Endometrial microvascular endothelial cells (primary cell): ENCODE results near the gene NUPR1. TPM values are rescaled to one million over a fixed set of nuclear protein-coding genes. Genes with fewer than 3 reads are reported as not detected.
"Not testable (repeated sequence)": the region's sequence is repeated elsewhere in the genome, so short reads cannot be mapped to it uniquely, and the experiment has no call there.

Experiments
- in situ Hi-C: cut with HindIII; loops from 2 replicates; pipeline ENCODE4 v1.10.0; 2017; ENCODE audit warnings: low sequenced_read_pairs, low pct_unique_long_range_greater_than_20kb; ENCODE audit errors: inconsistent ontology term
- total RNA-seq: library from RNA; depleted of rRNA; stranded (reverse); fragments of >200 nt; gene quantifications from one replicate; pipeline ENCODE4 v1.2.3, GENCODE V29; 2015; ENCODE audit errors: inconsistent ontology term

Gene NUPR1
- total RNA-seq, 1 donor from 2014 or later, result 0.56 TPM

GRCh38 chr16:28531777-28532744 lies 6.7 kb downstream of the NUPR1 start:
- in situ Hi-C loops, result no loop called here

- in situ Hi-C loops, result no loop called here
Measured at GRCh38 chr16:28529124-28529523, 9.7 kb downstream of the NUPR1 start.

DNA sequence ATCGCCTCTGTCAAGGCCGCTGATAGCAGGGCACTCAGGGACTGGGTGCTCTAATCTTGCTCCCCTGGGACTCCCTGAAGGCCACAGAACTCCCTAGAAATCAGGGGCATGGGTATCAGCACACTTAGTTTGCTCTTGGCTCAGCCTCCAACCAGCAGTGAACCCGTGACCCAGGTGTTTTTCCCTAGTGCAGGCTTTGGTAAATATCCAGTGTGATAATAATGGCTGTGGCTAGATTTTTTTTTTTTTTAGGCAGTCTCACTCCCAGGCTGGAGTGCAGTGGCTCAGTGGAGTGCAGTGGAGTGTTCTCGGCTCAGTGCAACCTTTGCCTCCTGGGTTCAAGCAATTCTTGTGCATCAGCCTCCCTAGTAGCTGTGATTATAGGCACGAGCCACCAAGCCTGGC lies 10.3 kb downstream of the NUPR1 start:
- in situ Hi-C loops, result no loop called here

DNA sequence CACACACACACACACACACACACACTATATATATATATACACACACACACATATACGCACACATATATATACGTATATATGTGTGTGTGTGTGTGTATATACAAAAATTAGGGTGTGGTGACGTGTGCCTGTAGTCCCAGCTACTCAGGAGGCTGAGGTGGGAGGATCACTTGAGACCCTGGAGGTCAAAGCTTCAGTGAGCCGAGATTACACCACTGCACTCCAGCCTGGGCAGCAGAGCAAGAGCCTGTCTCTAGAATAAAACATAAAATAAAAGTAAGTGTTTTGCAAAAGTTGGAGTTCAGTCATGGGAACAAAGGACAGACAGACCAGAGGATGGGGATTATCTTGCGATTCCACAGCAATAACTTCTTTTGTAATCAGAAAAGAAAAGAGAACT lies 10.8 kb downstream of the NUPR1 start:
- in situ Hi-C loops, result no loop called here

- in situ Hi-C loops, result not testable (repeated sequence)
Measured at GRCh38 chr16:28527100-28527785, 11.5 kb downstream of the NUPR1 start.

DNA sequence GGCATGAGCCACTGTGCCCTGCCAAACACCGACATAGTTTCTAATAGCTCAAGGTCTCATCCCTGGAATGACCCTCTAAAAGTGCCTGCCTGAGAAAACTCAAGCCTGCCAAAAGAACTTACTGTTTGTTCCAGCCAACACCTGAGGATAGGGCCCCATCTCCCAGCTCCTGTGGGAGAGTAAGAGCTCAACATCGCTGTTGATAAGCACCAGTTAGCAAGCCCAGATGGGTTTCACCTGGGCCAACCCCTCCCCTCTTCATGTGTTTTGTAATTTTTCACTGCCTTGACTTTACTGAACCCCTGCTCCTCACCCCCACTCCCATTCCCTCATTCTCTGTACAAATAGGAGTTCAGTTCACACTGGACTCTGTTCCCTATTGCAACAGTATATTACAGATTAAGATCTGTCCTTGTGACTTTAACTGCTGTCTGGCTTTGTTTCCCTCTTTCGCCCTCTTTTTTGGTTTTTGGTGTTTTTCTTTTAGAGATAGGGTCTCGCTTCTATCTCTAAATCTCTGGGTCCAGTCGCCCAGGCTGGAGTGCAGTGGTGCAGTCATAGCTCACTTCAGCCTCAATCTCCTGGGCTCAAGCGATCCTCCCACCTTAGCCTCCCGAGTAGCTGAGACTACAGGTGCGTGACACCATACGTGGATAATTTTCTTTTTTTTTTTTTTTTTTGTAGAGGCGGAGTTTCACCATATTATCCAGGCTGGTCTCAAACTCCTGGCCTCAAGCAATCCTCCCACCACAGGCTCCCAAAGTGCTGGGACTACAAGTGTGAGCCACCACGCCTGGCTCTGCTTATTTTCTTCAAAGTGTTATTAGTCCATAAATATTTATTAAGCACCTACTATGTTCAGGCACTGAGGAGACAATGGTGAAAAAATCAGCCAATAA lies 12.3 kb downstream of the NUPR1 start:
- in situ Hi-C loops, result no loop called here

GRCh38 chr16:28524681-28525171 lies 14.0 kb downstream of the NUPR1 start:
- in situ Hi-C loops, result no loop called here

GRCh38 chr16:28522792-28523191 lies 16.0 kb downstream of the NUPR1 start:
- in situ Hi-C loops, result no loop called here

- in situ Hi-C loops, result no loop called here
Measured at GRCh38 chr16:28521436-28521835, 17.3 kb downstream of the NUPR1 start.

DNA sequence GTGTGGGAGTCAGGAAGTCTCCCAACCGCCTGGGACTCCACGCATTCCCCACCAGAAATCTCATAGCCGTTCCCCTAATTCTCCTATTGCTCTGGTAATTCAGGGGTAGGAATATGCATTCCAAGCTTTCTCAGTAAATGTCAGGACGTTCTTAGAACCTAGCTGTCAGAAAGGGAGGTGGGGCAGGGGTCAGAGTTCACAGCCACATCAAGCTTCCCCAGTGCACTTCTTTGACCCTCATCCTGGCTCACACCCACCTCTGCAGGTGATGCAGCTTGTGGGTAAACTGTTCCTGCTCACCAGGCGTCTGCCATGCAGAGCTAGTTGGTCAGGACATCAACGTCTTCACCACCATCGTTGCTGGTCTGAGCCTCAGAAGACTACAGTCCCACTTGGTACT lies 18.1 kb downstream of the NUPR1 start:
- in situ Hi-C loops, result no loop called here

GRCh38 chr16:28514246-28514645 lies 24.5 kb downstream of the NUPR1 start:
- in situ Hi-C loops, result no loop called here

GRCh38 chr16:28513484-28514181 lies 25.1 kb downstream of the NUPR1 start:
- in situ Hi-C loops, result no loop called here

DNA sequence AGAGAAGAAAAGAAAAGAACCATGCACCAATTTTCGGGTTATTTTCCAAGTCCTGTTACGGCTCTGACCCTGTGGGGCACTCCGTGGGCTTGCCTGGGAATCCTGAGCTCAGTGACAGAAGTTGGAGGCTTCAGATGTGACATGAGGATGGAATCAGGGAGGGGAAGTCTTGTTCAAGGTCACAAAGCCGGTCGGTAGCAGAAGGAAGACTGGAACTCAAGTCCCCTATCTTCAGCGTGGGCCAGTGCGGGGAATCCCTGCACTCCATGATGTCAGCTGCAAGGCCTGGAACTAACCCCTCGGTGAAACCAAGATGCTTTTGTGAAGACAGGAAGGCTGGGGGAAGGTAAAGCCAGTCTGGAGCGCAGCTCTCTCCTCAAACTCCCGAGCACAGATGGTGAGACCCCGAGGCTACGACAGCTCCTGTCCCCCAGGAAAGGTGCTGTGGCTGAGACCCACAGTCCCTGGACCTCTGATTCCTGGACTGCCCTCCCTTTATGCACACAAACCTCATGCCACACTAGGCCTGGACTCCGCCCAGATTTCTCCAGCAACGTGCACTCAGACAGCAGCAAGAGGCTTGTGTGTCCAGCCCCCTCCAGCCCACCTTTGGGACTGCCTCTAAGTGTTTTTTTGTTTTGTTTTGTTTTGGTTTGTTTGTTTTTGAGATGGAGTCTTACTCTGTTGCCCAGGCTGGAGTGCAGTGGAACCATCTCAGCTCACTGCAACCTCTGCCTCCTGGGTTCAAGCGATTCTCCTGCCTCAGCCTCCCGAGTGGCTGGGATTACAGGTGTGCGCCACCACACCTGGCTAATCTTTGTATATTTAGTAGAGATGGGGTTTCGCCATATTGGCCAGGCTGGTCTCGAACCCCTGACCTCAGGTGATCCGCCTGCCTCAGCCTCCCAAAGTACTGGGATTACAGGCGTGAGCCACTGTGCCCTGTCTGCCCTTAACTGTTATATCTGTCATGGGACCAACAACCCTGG lies 26.7 kb downstream of the NUPR1 start:
- in situ Hi-C loops, result no loop called here

GRCh38 chr16:28511031-28511430 lies 27.7 kb downstream of the NUPR1 start:
- in situ Hi-C loops, result no loop called here

- in situ Hi-C loops, result no loop called here
Measured at GRCh38 chr16:28505489-28506137, 33.2 kb downstream of the NUPR1 start.

DNA sequence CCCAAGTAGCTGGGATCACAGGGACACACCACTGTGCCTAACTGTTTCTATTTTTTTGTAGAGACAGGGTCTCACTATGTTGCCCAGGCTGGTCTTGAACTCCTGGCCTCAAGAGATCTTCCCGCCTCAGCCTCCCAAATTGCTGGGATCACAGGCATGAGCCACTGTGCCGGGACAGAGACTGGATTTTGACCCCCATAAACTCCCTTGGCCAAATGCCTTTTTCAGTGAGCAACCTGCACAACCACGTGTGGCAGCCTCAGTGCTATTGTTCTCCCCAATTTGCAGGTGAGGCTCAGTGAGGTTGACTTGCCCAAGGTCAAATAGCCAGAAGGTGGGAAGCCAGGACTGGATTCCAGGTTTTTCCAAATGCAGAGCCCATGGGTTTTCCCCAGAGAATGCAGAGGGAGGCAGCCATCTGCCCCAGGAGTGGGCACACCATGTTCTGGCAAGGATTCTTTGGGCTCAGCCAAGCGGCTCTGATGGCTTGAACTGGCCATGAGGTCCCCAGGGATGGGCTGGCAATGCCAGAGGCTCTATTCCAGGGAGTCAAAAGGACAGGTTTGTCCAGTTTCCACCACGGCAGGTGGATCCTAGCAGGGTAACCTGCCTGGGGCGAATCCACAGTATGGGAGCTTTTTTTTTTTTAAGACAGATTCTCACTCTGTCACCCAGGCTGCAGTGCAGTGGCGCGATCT lies 33.9 kb downstream of the NUPR1 start:
- in situ Hi-C loops, result no loop called here
